ENCODE data around the gene NGEF.

GRCh38 chr2:233032551-233033320, 19.7 kb upstream of the NGEF start, which contains the start of gene NEU2:
- TF ChIP-seq CTCF (IDR thresholded peaks at IDR 0.05; ENCODE audit: insufficient read depth, low read depth, low read length) (no peak), EZH2 (IDR thresholded peaks at IDR 0.05; ENCODE audit: insufficient read depth, low read length) (no peak)
